HG03066 (cell line): ENCODE measurements around the gene NCAM1.
"Not testable (repeated sequence)": the region's sequence is repeated elsewhere in the genome, so short reads cannot be mapped to it uniquely, and the experiment has no call there.

ENCODE experiments used
- ATAC-seq: cut with Tn5 transposase; IDR thresholded peaks from one replicate; pipeline ENCODE4 v1.9.1; 2021; ENCODE audit warnings: low read depth; ENCODE audit not compliant: unreplicated experiment

The NCAM1 gene

GRCh38 chr11:113287801-113288200 is 326.6 kb downstream of the NCAM1 start:
- ATAC-seq = no peak

- ATAC-seq = no peak
Measured at GRCh38 chr11:113288286-113288863, 327.2 kb downstream of the NCAM1 start.

- peak; percentile 94 for ATAC-seq
Measured at GRCh38 chr11:113289431-113290187, 328.4 kb downstream of the NCAM1 start.

DNA sequence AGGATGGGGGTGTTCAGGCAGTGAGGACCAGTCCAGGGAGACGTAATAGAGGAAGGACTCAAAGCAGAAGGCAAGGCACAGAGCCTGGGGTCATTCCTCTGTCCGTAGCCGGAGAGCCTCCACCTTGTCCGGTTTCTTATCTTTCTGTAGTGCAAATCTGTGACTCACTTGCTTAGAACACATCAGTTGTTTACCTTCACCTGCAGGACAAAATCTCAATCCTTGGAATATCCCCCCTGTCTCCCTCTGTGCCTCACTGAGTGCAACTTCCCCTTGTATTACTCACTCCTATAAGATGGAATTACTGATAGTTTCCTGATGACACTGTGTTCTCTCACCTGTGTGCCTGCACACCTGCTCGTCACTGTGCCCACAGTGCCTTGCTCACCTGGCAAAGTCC is 332.7 kb downstream of the NCAM1 start:
- no peak for ATAC-seq

DNA sequence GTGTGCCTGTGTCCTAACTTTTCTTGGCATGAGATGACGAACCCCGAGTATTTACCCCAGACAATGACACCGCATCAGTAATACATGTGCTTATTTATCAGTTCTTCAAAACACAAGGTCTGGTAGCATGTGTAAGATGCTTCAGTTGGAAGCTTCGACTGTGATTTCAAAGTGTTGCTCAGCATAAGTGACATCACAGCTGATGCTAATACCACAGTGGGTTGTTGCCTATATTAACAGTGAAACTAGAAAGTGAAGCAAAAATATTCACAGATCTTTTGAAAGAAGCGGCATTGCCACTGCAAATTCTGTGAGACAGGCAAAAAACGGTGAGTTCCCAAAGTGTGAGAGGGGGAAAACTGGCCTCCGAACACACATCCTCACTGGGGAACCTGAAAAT is 334.8 kb downstream of the NCAM1 start:
- ATAC-seq = no peak

DNA sequence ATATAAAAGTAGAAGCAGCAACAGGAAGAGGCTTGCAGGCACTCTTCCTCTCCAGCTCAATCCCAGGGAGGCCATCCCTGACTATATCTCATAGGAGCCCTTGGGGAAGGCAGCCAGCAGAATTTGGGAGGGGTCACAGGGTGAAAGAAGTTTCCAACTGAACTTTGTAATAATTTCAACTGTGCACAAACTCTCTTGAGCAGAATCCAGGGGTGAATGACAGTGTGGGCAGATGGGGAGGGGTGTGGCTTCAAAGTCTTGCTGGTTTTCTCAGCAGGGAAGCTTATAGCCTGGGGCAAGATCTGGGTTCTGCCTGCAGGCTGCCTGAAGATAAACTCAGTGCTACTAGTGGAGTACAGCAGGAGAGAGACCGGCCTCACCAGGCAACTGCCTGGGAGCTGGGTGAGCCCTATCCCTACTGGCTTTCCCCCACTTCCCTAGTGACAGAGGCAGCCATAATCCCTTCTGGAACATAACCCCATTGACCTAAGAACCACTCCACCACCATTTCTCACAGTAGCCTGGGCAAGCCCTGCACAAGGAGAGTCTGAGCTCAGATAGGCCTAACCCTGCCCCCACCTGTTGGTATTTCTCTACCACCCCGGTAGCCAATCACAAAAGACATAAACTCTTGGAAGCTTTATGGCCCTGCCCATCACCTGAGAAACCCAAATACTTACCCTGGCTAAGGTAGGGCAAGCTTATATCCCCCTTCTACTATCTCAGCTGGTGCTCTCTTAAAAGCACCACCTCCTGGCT is 335.4 kb downstream of the NCAM1 start:
- ATAC-seq = no peak

- ATAC-seq = not testable (repeated sequence)
Measured at GRCh38 chr11:113298496-113298895, 337.3 kb downstream of the NCAM1 start.

DNA sequence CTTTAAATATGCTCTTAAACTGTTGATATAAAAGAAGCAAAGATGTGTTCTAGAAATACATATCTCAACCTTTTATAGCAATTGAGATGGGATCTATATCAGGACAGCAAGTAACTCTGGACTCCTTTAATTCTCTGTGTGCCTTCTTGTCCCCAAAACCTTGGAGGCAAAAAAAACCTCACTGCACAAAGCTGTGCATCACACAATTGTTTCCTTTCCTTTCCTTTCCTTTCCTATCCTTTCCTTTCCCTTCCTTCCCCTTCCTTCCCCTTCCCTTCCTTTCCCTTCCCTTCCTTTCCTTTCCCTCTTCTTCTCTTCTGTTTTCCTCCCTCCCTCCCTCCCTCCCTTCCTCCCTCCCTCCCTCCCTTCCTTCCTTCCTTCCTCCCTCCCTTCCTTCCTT is 343.7 kb downstream of the NCAM1 start:
- no peak for ATAC-seq

DNA sequence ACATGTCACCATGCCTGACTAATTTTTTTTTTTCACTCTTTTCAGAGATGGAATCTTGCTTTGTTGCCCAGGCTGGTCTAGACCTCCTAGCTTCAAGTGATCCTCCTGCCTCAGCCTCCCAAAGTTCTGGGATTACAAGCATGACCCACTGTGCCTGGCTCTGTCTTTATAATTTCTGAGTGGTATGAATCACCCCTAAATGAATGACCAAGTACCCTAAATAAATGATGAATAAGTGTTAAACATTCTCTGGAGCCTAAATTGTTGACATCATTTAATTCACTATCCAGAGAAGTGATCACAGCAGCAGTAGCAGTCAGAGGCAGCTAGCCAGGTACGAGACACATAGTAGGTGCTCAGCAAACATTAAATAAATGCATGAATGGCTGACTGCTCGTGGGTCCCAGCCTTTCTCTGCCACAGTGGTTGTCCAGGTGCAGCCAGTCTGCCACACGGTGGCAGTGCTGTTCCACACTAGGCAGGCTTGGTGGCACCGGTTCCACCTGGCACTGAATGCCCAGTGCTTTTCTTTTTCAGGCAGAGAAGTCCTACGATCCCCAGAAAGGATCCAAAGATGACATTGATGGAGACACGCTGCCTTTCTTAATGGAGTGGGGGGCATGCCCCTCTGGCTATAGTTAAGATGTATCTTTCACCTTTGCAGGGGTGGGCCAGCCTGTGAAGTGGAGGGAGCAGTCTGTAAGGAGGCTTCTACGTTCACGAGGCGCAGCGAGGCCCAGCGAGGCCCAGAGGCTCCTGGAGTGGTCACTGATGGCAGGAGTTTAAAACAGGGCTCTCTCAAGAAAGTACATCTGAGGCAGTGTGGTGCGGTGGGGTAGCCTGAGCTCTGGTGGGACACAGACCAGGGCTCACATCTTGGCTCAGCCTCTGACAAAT is 344.5 kb downstream of the NCAM1 start:
- ATAC-seq = peak; percentile 92

DNA sequence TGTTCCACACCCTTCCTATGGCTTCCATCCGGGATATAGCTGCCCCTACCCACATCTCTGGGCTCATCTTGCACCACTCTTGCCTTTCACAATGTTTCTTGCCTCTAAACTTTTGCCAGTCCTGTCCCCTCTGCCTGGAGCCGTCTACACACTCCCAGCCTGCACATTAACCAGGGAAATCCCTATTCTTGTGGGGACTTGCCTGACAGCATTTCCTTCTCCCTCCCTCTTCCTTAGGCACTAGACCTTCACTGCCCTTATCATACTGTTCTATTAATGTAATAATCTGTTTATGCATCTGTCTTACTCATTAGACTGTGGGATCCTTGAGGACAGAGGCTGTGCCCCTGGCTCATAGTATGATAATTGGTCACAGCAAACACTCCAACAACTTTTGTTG is 347.4 kb downstream of the NCAM1 start:
- no peak for ATAC-seq

DNA sequence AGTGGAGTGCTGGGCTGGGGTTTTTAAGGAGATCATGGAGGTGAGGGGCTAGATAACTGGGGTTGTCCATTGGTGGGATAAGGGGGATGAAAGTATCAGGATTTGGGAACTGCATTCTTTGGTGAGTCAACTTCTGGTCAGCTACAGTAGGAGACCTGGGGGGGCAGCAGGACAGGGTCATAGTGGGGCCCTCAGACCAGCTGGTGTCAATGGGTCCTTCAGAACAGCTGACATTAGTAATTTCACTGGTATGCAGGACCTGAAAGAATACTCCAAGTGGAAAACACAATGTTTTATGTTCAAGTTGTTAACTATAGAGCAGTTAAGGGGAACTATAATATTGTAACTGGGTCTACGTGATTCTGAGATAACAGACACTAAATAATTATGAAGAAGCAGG is 350.3 kb downstream of the NCAM1 start:
- ATAC-seq = no peak

- ATAC-seq = no peak
Measured at GRCh38 chr11:113313601-113314000, 352.4 kb downstream of the NCAM1 start.

GRCh38 chr11:113314065-113314388 is 352.8 kb downstream of the NCAM1 start:
- ATAC-seq = no peak

DNA sequence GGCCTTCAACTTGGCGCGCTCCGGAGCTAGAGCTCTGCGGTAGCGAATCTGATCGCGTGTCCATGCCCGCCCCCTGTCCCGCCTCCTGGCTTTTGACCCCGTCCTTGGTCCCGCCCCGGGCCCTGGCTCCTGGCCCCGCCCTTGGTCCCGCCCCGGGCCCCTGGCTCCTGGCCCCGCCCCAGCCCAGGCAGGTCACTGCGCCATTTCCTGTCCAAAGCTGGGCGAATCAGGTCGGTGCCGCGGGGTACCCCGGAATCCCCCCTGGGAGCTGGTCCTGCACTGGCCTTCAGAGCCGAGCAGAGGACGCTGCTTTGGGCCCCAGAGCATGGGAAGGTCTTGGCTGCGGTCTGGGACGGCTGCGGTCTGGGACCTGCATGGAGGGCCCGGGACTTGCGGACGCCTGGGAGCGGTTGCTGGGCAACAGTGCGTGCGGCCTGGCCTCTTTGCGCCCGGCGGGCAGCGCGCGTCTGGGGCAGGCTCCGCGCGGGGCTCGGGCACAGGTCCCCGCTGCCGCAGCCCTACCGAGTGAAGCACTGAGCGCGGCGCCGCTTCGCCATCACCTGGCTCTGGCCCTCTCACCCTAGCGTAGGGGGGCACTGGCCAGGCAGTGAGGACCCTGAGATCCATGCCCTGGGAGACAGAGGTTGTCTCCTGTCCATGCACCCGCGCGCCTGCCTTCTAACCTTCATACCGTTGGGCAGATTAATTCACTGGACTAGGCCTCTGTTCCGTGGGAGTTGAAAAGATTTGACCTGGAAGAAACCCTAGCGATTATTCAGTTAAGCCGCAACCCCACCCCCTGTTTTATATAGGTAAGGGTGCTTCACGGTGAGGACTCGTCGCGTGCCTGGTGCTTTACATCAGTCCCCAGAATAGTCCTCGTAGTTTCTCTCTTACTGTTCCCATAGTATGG is 353.4 kb downstream of the NCAM1 start, which contains the start of gene TTC12:
TTC12 (plus strand) TSS at position 195 of the 913 bp plus-strand sequence. CDS start 1,675 bp downstream, outside the sequence.
- peak; percentile 99 for ATAC-seq

- no peak for ATAC-seq
Measured at GRCh38 chr11:113315811-113316210, 354.6 kb downstream of the NCAM1 start.

DNA sequence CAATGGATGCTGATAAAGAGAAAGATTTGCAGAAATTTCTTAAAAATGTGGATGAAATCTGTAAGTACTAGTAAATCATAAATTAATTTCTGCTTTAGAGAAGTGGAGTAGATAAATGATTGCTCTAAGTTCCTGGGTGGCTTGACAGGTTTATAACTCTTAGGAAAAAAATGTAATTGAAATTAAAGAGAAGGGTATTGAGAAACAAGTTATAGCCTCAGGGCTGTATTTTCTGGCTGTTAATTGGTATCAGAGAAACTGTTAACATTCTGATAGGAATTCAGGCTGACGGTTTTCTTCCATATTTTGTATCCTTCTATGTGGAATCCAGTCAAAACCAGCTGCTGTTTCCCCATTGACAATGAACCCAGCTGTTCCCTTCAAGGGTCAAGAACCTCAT is 355.0 kb downstream of the NCAM1 start:
- ATAC-seq = no peak

DNA sequence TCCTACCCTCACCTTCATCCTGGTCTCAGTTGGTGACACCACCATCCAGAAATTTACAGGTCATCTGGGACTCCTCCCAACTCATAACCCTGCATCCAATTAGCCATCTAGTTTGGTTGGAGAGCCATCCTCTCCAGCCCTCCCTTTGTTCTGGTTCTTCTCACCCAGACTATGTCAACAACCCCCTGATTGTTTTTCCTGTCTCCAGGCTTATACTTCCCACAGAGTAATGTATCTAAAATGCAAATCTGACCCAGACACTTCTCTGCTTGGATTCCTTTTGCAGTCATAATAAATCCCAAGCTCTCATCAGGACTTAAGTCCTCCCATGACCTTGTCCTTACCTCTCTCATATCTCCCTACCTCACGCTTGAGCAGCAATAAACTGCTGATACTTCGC is 356.1 kb downstream of the NCAM1 start:
- no peak for ATAC-seq

GRCh38 chr11:113319085-113319484 is 357.9 kb downstream of the NCAM1 start:
- ATAC-seq = no peak

- ATAC-seq = no peak
Measured at GRCh38 chr11:113322158-113322557, 360.9 kb downstream of the NCAM1 start.

- no peak for ATAC-seq
Measured at GRCh38 chr11:113324250-113324649, 363.0 kb downstream of the NCAM1 start.
